ENCODE results near the gene RBP3. TPM values are rescaled to one million over a fixed set of nuclear protein-coding genes. Genes with fewer than 3 reads are reported as not detected.

RBP3 gene
- total and polyA plus RNA-seq, 2 of the 4 experiments (the other 2 are of a cell fraction): not detected

- Histone ChIP-seq H2BK20ac (ENCODE audit: low read depth, low read length) (no peak overlapping the region), H3K36me3 (ENCODE audit: control insufficient read depth, insufficient read depth, low read length) (no peaks in the 10 kb centered on the region), H3K79me1 (ENCODE audit: low read depth in 1 of 2, low read length in 2 of 2) (no peaks in the 10 kb centered on the region), H3K56ac (ENCODE audit: extremely low read depth, insufficient read depth, low read length) (no peak overlapping the region), H3K27ac (ENCODE audit: insufficient read depth, low read length) (no peak overlapping the region), H3K9me1 (ENCODE audit: insufficient read depth, low read length) (peaks cover 4% of the 10 kb centered on the region; the same call in 1 of the 2 replicates), H3K23ac (ENCODE audit: low read depth, low read length) (no peak overlapping the region), H3K4me3 (ENCODE audit: insufficient read depth, low read depth, low read length) (no peak overlapping the region), H2AK5ac (ENCODE audit: low read depth, low read length) (no peak overlapping the region), H3K27me3 (ENCODE audit: control insufficient read depth, insufficient read depth, low read length) (peaks cover 11% of the 10 kb centered on the region), H3K9ac (ENCODE audit: low read depth, low read length) (no peak overlapping the region), H3K14ac (replicated peaks; ENCODE audit: low read depth, low read length) (no peak overlapping the region), H2BK15ac (ENCODE audit: low read depth, low read length) (no peak overlapping the region), H3K18ac (ENCODE audit: low read depth, low read length) (no peak overlapping the region), H2AFZ (replicated peaks; ENCODE audit: low read length, poor library complexity) (no peak overlapping the region), H2BK120ac (ENCODE audit: low read depth, low read length) (no peak overlapping the region), H3K4me1 (ENCODE audit: control insufficient read depth, insufficient read depth, low read length) (no peaks in the 10 kb centered on the region), H2AK9ac (replicated peaks; ENCODE audit: low read depth, low read length, poor library complexity) (no peak overlapping the region), H2BK5ac (ENCODE audit: low read depth, low read length, poor library complexity, severe bottlenecking) (no peak overlapping the region), H4K20me1 (ENCODE audit: insufficient read depth, low read length) (no peaks in the 10 kb centered on the region), H3K4ac (ENCODE audit: low read depth, low read length) (no peak overlapping the region), H4K91ac (ENCODE audit: insufficient read depth, low read depth, low read length) (no peak overlapping the region), H4K8ac (ENCODE audit: low read depth in 2 of 2, low read length in 2 of 2) (no peak overlapping the region), H3K9me3 (ENCODE audit: control insufficient read depth, insufficient read depth, low read length) (no peaks in the 10 kb centered on the region), H3K4me2 (ENCODE audit: low read depth, low read length) (no peak overlapping the region), H4K5ac (ENCODE audit: low read depth, low read length) (no peak overlapping the region)
- intact Hi-C loops (cut with micrococcal nuclease): no loop called here
- ChIA-PET CTCF (no interaction called here), POLR2A (ENCODE audit: unreplicated experiment) (no interaction called here)
- WGBS, 2 experiments (ENCODE audit: extremely low coverage in 2 of 2, insufficient read length in 1 of 2): 87% methylated on average over 3 of the region's 3 CpGs; no CpG with 5 or more reads in 1 of the 2 experiments
- DNase-seq (no peak), ATAC-seq (ENCODE audit: low read depth) (no peak)
- dilution Hi-C loops (cut with HindIII; ENCODE audit: low sequenced_read_pairs, unreplicated experiment): no loop called here
- no TSS peak for BruUV-seq (replicated peaks)
- TF ChIP-seq RAD21 (IDR thresholded peaks at IDR 0.05; ENCODE audit: low read length) (no peak), SMC3 (IDR thresholded peaks at IDR 0.05; ENCODE audit: low read depth, low read length) (no peak), CHD1 (IDR thresholded peaks at IDR 0.05; ENCODE audit: low read depth, low read length) (no peak), RFX5 (IDR thresholded peaks at IDR 0.05; ENCODE audit: low read depth, low read length) (no peak), CTCF (conservative IDR thresholded peaks at IDR 0.05; ENCODE audit: low read depth, low read length) (no peak)
- in situ Hi-C loops (cut with MboI; ENCODE audit: low sequenced_read_pairs): no loop called here
Observed at GRCh38 chr10:47330366-47330765, 17.8 kb upstream of the RBP3 start.

Measured in IMR-90 (cell line).